Activated T-cell treated with anti-CD3 and anti-CD28 coated beads for 4 hours (primary cell): ENCODE data around the gene ECSCR.
"Not testable (repeated sequence)": the region's sequence is repeated elsewhere in the genome, so short reads cannot be mapped to it uniquely, and the experiment has no call there.

Experiments
- DNase-seq: peaks from one replicate; pipeline ENCODE4 v3.0.0-alpha.2; 2020

Gene ECSCR

GRCh38 chr5:139462586-139463276, at the start of gene ECSCR:
Gene ECSCR (minus strand): TSS chr5:139462743. CDS start chr5:139462670, 73 bp downstream.
- DNase-seq: no peak

- not testable (repeated sequence) for DNase-seq
These were observed 42.2 kb upstream of the ECSCR start for GRCh38 chr5:139504722-139505121.

- not testable (repeated sequence) for DNase-seq
These were observed 41.3 kb upstream of the ECSCR start for GRCh38 chr5:139503879-139504278.

- DNase-seq: not testable (repeated sequence)
These were observed 40.7 kb upstream of the ECSCR start for GRCh38 chr5:139503036-139503817.

- no peak for DNase-seq
These were observed 38.8 kb upstream of the ECSCR start for GRCh38 chr5:139501381-139501780.

- no peak for DNase-seq
These were observed 33.3 kb upstream of the ECSCR start for GRCh38 chr5:139495638-139496435.

- no peak for DNase-seq
These were observed 32.3 kb upstream of the ECSCR start for GRCh38 chr5:139494832-139495231.

GRCh38 chr5:139494256-139494655, 31.7 kb upstream of the ECSCR start:
- DNase-seq: no peak

GRCh38 chr5:139492700-139493192, 30.2 kb upstream of the ECSCR start:
- no peak for DNase-seq

- DNase-seq: no peak
These were observed 25.7 kb upstream of the ECSCR start for GRCh38 chr5:139488260-139488659.

- no peak for DNase-seq
These were observed 23.7 kb upstream of the ECSCR start for GRCh38 chr5:139486201-139486600.

GRCh38 chr5:139482890-139483208, 20.3 kb upstream of the ECSCR start:
- not testable (repeated sequence) for DNase-seq

- no peak for DNase-seq
These were observed 19.7 kb upstream of the ECSCR start, which contains the start of gene STING1 for GRCh38 chr5:139482050-139482889. Gene STING1 (minus strand): TSS chr5:139482758. CDS start chr5:139481704, 1,054 bp downstream.

GRCh38 chr5:139481580-139482049, 19.1 kb upstream of the ECSCR start:
- DNase-seq: no peak

- DNase-seq: no peak
These were observed 18.6 kb upstream of the ECSCR start for GRCh38 chr5:139481122-139481533.

- not testable (repeated sequence) for DNase-seq
These were observed 17.2 kb upstream of the ECSCR start for GRCh38 chr5:139479729-139480128.

GRCh38 chr5:139478657-139479423, 16.3 kb upstream of the ECSCR start:
- DNase-seq: not testable (repeated sequence)

GRCh38 chr5:139475865-139476617, 13.5 kb upstream of the ECSCR start:
- DNase-seq: no peak

GRCh38 chr5:139474890-139475791, 12.6 kb upstream of the ECSCR start:
- no peak for DNase-seq
